OCI-LY1 (cell line): ENCODE measurements around the gene TTL.
"Not testable (repeated sequence)": the region's sequence is repeated elsewhere in the genome, so short reads cannot be mapped to it uniquely, and the experiment has no call there.

ENCODE experiments used
- CTCF ChIP-seq: fragments of 200-600 bp; sonication (generic), shearing (Covaris generic); IDR thresholded peaks from 2 replicates; pipeline ENCODE4 v1.5.1; 2017; ENCODE audit warnings: mild to moderate bottlenecking, antibody characterized with exemption, low read length, moderate library complexity, mixed read lengths
- EZH2 ChIP-seq: fragments of 200-600 bp; sonication (generic), shearing (Covaris generic); IDR thresholded peaks from 2 replicates; pipeline ENCODE4 v1.8.0; 2017; ENCODE audit warnings: borderline replicate concordance, mixed run types, mild to moderate bottlenecking, antibody characterized with exemption, low read length, moderate library complexity, mixed read lengths

- not testable (repeated sequence) for TF ChIP-seq CTCF, EZH2
Observed at GRCh38 chr2:112524276-112524675, 42.3 kb downstream of the TTL start.
